Measurements from ENCODE around the gene ESD. TPM values are rescaled to one million over a fixed set of nuclear protein-coding genes. Genes with fewer than 3 reads are reported as not detected.

Gene ESD
- total RNA-seq, 1 donor from 2014 or later, result 58.0 TPM

- Histone ChIP-seq H3K27ac (peak overlapping the region; percentile 92), H3K27me3 (no peaks in the 10 kb centered on the region), H3K4me3 (peak overlapping the region in 1 of 2 donors; percentile 86), H3K4me1 (peaks cover 10 to 32% of the 10 kb centered on the region in 2 donors), H3K9me3 (no peaks in the 10 kb centered on the region), H3K36me3 (peaks cover 7 to 10% of the 10 kb centered on the region in 2 donors)
- no peak for TF ChIP-seq CTCF (IDR thresholded peaks at IDR 0.05)
- no peak for DNase-seq (ENCODE audit: low spot score in 2 of 2)
- intact Hi-C loops (cut with DNase I), result loop anchor here (5.0 to 10.0 kb wide), 3 partner anchors 33 to 289 kb away; partner anchors contain the start of gene LRCH1
Measured at GRCh38 chr13:46795321-46795720, 1.6 kb downstream of the ESD start.

DNA sequence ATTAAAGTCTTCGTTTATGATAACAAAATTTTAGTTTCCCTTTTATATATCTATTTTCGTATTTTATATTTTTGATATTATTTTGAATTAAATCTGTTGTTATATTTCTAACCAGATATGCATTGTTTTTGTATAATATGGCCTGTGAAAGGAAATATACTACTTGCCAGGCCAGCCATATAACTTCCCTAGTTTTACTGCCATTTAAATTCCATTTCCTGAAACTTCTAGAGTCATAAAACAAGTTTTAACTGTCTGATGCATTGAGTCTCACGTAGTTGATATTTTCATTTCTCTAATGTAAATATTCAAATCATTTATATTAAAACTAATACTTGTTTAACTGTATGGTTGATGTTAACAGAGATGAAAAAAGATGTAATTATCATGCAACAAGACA, 13.5 kb downstream of the ESD start:
- DNase-seq (ENCODE audit: low spot score in 2 of 2), result no peak
- no peak overlapping the region for H3K27ac ChIP-seq
- peaks cover 49 to 72% of the 10 kb centered on the region in 2 donors for H3K36me3 ChIP-seq
- intact Hi-C loops (cut with DNase I), result no loop called here
- H3K4me3 ChIP-seq, result no peak overlapping the region
- H3K4me1 ChIP-seq, result peaks cover 0 to 12% of the 10 kb centered on the region in 2 donors
- no peaks in the 10 kb centered on the region for H3K27me3 ChIP-seq
- H3K9me3 ChIP-seq, result no peaks in the 10 kb centered on the region
- no peak for TF ChIP-seq CTCF (IDR thresholded peaks at IDR 0.05)

DNA sequence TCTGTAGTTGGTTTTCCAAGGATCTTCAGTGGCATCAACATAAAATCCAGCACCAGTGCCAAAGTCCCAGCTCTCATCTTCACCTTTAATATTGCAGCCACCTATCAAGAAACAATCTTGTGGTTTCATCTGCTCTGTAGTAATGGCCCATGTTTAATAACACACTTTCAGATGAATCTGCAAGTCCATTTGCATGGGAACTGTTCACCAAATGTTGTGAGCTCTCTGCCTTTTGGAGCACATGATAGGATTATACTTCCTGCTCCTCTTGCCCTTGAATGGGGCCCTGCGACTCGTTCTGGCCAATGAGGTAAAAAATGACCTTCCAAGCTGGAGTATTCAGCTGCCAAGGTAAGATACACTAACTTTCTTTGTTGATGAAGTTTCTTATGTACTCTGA, 14.3 kb downstream of the ESD start:
- DNase-seq (ENCODE audit: low spot score in 2 of 2), result no peak

DNA sequence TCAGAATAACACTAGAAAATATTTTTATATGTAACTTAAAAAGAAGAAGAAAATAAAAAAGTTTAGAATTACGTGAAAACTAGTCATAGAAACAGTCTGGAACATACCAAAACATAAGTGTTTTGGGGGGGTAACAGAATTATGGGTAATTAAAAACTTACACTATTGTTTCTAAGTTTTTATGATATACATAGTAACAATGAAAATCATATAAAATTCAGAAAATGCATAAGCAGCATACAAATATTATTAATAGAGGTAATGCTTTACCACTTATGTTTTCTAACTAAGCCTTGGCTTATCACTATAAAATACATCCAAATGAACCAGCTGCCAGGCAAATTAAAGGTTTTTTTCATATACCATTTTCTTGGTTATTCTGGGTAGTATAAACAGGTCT, 14.9 kb downstream of the ESD start:
- intact Hi-C loops (cut with DNase I), result no loop called here
- Histone ChIP-seq H3K4me3 (no peak overlapping the region), H3K27ac (peak overlapping the region in 1 of 2 donors; percentile 21), H3K27me3 (no peaks in the 10 kb centered on the region), H3K4me1 (peaks cover 0 to 22% of the 10 kb centered on the region in 2 donors), H3K9me3 (no peaks in the 10 kb centered on the region), H3K36me3 (peaks cover 42 to 63% of the 10 kb centered on the region in 2 donors)
- no peak for DNase-seq (ENCODE audit: low spot score in 2 of 2)
- TF ChIP-seq CTCF (IDR thresholded peaks at IDR 0.05), result no peak

More for the DNA sequence above, 14.3 kb downstream of the ESD start:
- H3K9me3 ChIP-seq, result no peaks in the 10 kb centered on the region
- H3K27me3 ChIP-seq, result no peaks in the 10 kb centered on the region
- H3K4me3 ChIP-seq, result no peak overlapping the region
- H3K4me1 ChIP-seq, result peaks cover 0 to 16% of the 10 kb centered on the region in 2 donors
- H3K36me3 ChIP-seq, result peaks cover 45 to 65% of the 10 kb centered on the region in 2 donors
- H3K27ac ChIP-seq, result peak overlapping the region in 1 of 2 donors; percentile 21
- intact Hi-C loops (cut with DNase I), result no loop called here
- TF ChIP-seq CTCF (IDR thresholded peaks at IDR 0.05), result no peak

DNA sequence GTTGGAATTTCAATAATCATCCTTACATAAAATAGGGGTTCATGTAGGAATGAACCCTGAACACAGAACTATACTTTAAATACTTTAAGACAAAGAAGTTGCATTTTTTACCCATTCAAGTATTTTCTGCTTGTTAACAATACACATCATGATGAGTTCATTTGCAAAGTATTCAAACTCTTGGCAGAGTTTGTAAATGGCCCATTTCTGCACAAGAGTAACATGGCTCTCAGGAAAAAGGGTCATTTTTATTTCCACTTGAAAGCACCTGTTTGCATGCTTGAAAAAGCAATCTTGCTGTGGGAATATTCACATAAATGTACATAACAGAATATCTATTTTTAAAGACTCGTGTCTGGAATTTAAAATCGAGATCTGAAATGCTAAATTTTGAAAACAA, 18.1 kb downstream of the ESD start:
- no peak for TF ChIP-seq CTCF (IDR thresholded peaks at IDR 0.05)
- DNase-seq (ENCODE audit: low spot score in 2 of 2), result no peak
- Histone ChIP-seq H3K27me3 (no peaks in the 10 kb centered on the region), H3K9me3 (no peaks in the 10 kb centered on the region), H3K27ac (peak overlapping the region; percentile 63 to 84), H3K4me3 (no peak overlapping the region), H3K4me1 (peaks cover 0 to 45% of the 10 kb centered on the region in 2 donors), H3K36me3 (peaks cover 17 to 40% of the 10 kb centered on the region in 2 donors)
- intact Hi-C loops (cut with DNase I), result no loop called here

DNA sequence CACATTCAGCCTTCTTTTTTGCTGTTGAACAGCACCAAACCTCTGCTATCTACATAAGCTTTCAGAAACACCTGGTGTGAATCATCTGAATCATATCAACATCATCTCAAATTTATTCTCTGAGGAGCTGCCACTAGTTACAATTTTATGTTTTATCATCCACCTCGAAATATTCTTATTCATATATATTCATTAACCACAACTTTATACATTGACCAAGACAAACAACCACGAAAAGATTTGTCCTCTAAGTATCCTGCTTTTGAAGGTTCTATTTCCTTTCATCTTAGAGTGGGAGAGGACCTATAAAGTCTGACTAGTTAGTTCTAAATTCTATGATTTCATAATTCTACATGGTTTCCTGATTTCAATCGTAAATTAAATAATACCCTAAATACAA, 18.9 kb downstream of the ESD start:
- H3K27me3 ChIP-seq, result no peaks in the 10 kb centered on the region
- H3K4me3 ChIP-seq, result no peak overlapping the region
- H3K36me3 ChIP-seq, result peaks cover 14 to 37% of the 10 kb centered on the region in 2 donors
- DNase-seq (ENCODE audit: low spot score in 2 of 2), result no peak
- peaks cover 0 to 52% of the 10 kb centered on the region in 2 donors for H3K4me1 ChIP-seq
- TF ChIP-seq CTCF (IDR thresholded peaks at IDR 0.05), result no peak
- no peaks in the 10 kb centered on the region for H3K9me3 ChIP-seq
- H3K27ac ChIP-seq, result peak overlapping the region; percentile 63 to 84
- intact Hi-C loops (cut with DNase I), result no loop called here
